GM23248 (cell line): Measurements from ENCODE around the gene ARHGEF7. TPM values are rescaled to one million over a fixed set of nuclear protein-coding genes. Genes with fewer than 3 reads are reported as not detected.

ENCODE experiments used
- DNase-seq: peaks from one replicate; pipeline ENCODE4 v3.0.0-alpha.2; 2015
- H2AFZ ChIP-seq: fragments of 200-600 bp; sonication (generic); 2 replicates; pipeline ENCODE4 v1.6.1; 2016; ENCODE audit warnings: antibody characterized with exemption
- H3F3A ChIP-seq: fragments of 200-600 bp; sonication (generic); 2 replicates; pipeline ENCODE4 v1.6.1; 2016; ENCODE audit warnings: mild to moderate bottlenecking, antibody characterized with exemption, mixed run types; ENCODE audit not compliant: insufficient read depth
- H3K27ac ChIP-seq: fragments of 200-600 bp; sonication (generic); 2 replicates; pipeline ENCODE4 v1.5.1; 2016; ENCODE audit warnings: mild to moderate bottlenecking
- H3K27me3 ChIP-seq: fragments of 200-600 bp; sonication (generic); replicated peaks from 2 replicates; pipeline ENCODE4 v1.6.1; 2016; ENCODE audit warnings: mild to moderate bottlenecking; ENCODE audit not compliant: insufficient read depth
- H3K36me3 ChIP-seq: fragments of 200-600 bp; sonication (generic); 2 replicates; pipeline ENCODE4 v1.6.1; 2016; ENCODE audit warnings: low read depth, mild to moderate bottlenecking
- H3K4me1 ChIP-seq: fragments of 200-600 bp; sonication (generic); 2 replicates; pipeline ENCODE4 v1.6.1; 2016; ENCODE audit warnings: mild to moderate bottlenecking; ENCODE audit not compliant: insufficient read depth
- H3K4me2 ChIP-seq: fragments of 200-600 bp; sonication (generic); one replicate; pipeline ENCODE4 v1.6.1; 2016; ENCODE audit warnings: mild to moderate bottlenecking; ENCODE audit not compliant: unreplicated experiment
- H3K4me3 ChIP-seq: fragments of 200-600 bp; sonication (generic); 2 replicates; pipeline ENCODE4 v1.5.1; 2016; ENCODE audit warnings: mild to moderate bottlenecking
- H3K79me2 ChIP-seq: fragments of 200-600 bp; sonication (generic); 2 replicates; pipeline ENCODE4 v1.6.1; 2016; ENCODE audit warnings: mild to moderate bottlenecking; ENCODE audit not compliant: insufficient read depth
- H3K9ac ChIP-seq: fragments of 200-600 bp; sonication (generic); 2 replicates; pipeline ENCODE4 v1.6.1; 2016; ENCODE audit warnings: mild to moderate bottlenecking
- H3K9me2 ChIP-seq: fragments of 200-600 bp; sonication (generic); 2 replicates; pipeline ENCODE4 v1.6.1; 2016; ENCODE audit warnings: mixed run types, mild to moderate bottlenecking, moderate library complexity; ENCODE audit not compliant: insufficient read depth
- H3K9me3 ChIP-seq: fragments of 200-600 bp; sonication (generic); one replicate; pipeline ENCODE4 v1.6.1; 2017; ENCODE audit warnings: low read depth
- H4K20me1 ChIP-seq: fragments of 200-600 bp; sonication (generic); 2 replicates; pipeline ENCODE4 v1.6.0; 2016; ENCODE audit not compliant: insufficient read depth
- EZH2 ChIP-seq: fragments of 200-600 bp; sonication (generic); IDR thresholded peaks from 2 replicates; pipeline ENCODE4 v1.6.1; 2018; ENCODE audit warnings: antibody characterized with exemption, mild to moderate bottlenecking; ENCODE audit not compliant: insufficient read depth, poor library complexity, severe bottlenecking
- EZH2phosphoT487 ChIP-seq: fragments of 200-600 bp; sonication (generic); IDR thresholded peaks from 2 replicates; pipeline ENCODE4 v1.6.1; 2018; ENCODE audit warnings: antibody characterized with exemption, moderate library complexity, mild to moderate bottlenecking, low read depth; ENCODE audit not compliant: insufficient read depth
- WGBS, 2 experiments: methylation state at CpG; one replicate each; pipeline ENCODE4 v1.1.6; 2015 to 2017; ENCODE audit warnings: low lambda C conversion rate in 2 of 2, low coverage in 1 of 2; ENCODE audit errors: missing lambda C conversion rate in 2 of 2; 5-methylcytosine and 5-hydroxymethylcytosine counted together
- in situ Hi-C: fragments of 300-500 bp; cut with MboI; formaldehyde crosslinking; loops from 2 replicates; pipeline ENCODE4 v1.15.0; 2020
- polyA plus RNA-seq: library from polyadenylated mRNA; unstranded; fragments of >200 nt; fragmentation: Nextera tagmentation; extraction: Ambion mirVana; gene quantifications from 2 replicates; pipeline ENCODE4 v1.2.1, GENCODE V29; 2016
- total RNA-seq: library from RNA; depleted of rRNA; stranded (reverse); fragments of >200 nt; shearing (Covaris generic); gene quantifications from 2 replicates; pipeline ENCODE4 v1.2.3, GENCODE V29; 2014

ARHGEF7 gene
- total and polyA plus RNA-seq, 2 experiments from 2014 or later: 19.0 to 23.0 TPM

- Histone ChIP-seq H3K27ac (no peak overlapping the region), H3K79me2 (no peaks in the 10 kb centered on the region), H3K4me2 (no peak overlapping the region), H3K4me1 (no peaks in the 10 kb centered on the region), H3K27me3 (no peaks in the 10 kb centered on the region), H3K9ac (no peak overlapping the region), H2AFZ (no peak overlapping the region), H3K9me2 (no peaks in the 10 kb centered on the region), H4K20me1 (no peaks in the 10 kb centered on the region), H3K36me3 (peaks cover 21% of the 10 kb centered on the region), H3K9me3 (no peaks in the 10 kb centered on the region), H3F3A (no peaks in the 10 kb centered on the region), H3K4me3 (no peak overlapping the region)
- in situ Hi-C loops: no loop called here
- TF ChIP-seq EZH2: no peak
- no peak for TF ChIP-seq EZH2phosphoT487
- WGBS, 2 experiments: 88 to 95% methylated on average over 9 of the region's 9 CpGs
- DNase-seq: no peak
Measured at GRCh38 chr13:111295886-111296285, 180.8 kb downstream of the ARHGEF7 start.

GRCh38 chr13:111296417-111296816 is 181.3 kb downstream of the ARHGEF7 start:
- no peak overlapping the region for H2AFZ ChIP-seq
- WGBS, 2 experiments: 64% methylated on average over 6 of the region's 6 CpGs
- in situ Hi-C loops: no loop called here
- TF ChIP-seq EZH2phosphoT487 (no peak), EZH2 (no peak)
- no peaks in the 10 kb centered on the region for H3K79me2 ChIP-seq
- no peak overlapping the region for H3K9ac ChIP-seq
- H4K20me1 ChIP-seq: no peaks in the 10 kb centered on the region
- H3K4me1 ChIP-seq: no peaks in the 10 kb centered on the region
- H3K27ac ChIP-seq: no peak overlapping the region
- H3K4me3 ChIP-seq: no peak overlapping the region
- no peak for DNase-seq
- H3K9me3 ChIP-seq: no peaks in the 10 kb centered on the region
- no peaks in the 10 kb centered on the region for H3F3A ChIP-seq
- no peaks in the 10 kb centered on the region for H3K9me2 ChIP-seq
- H3K36me3 ChIP-seq: peaks cover 25% of the 10 kb centered on the region
- H3K27me3 ChIP-seq: no peaks in the 10 kb centered on the region
- no peak overlapping the region for H3K4me2 ChIP-seq

DNA sequence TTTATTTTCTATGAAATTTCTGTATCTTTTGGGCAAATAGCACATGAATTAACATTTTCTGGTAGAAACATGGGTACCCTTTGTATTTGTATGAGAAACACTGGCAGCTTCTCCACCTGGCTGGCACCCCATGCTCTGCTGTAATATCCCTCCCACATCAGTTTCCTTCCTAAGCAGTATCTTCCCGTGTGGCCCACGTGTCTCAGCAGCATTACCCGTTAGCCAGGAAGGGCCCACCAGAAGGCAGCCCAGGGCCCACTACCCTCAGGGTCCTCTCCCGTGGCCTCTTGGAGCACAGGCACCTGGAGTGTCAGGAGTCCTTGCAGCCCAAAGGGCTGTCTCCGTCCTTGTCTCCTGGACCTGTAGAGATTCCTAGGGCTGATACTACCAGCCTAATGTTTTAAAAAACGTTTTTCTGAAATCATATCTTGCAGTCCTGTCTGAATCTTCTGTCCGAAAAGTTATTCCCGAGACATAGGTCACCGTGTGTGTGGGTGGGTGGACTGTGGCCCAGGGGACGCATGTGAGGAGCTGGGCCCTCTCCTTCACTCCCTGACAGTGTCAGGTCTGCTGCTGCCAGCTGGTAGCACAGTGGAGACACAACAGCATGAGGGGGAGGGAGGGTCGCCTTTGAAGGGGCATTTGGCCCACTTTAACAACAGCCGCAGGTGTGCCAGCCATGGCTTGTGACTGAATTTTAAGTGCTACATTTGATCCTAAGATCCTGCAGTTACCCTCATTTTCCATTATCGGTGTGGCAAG is 183.3 kb downstream of the ARHGEF7 start:
- H3K36me3 ChIP-seq: peaks cover 24% of the 10 kb centered on the region
- WGBS, 2 experiments: 74 to 75% methylated on average over 12 to 13 of the region's 13 CpGs
- no peak overlapping the region for H3K9ac ChIP-seq
- H3F3A ChIP-seq: no peaks in the 10 kb centered on the region
- no peaks in the 10 kb centered on the region for H4K20me1 ChIP-seq
- TF ChIP-seq EZH2phosphoT487 (no peak), EZH2 (no peak)
- in situ Hi-C loops: no loop called here
- H3K9me2 ChIP-seq: no peaks in the 10 kb centered on the region
- H3K9me3 ChIP-seq: no peaks in the 10 kb centered on the region
- H3K4me1 ChIP-seq: no peaks in the 10 kb centered on the region
- H3K79me2 ChIP-seq: no peaks in the 10 kb centered on the region
- H3K27me3 ChIP-seq: no peaks in the 10 kb centered on the region
- H3K27ac ChIP-seq: no peak overlapping the region
- H2AFZ ChIP-seq: no peak overlapping the region
- H3K4me2 ChIP-seq: no peak overlapping the region
- no peak for DNase-seq
- no peak overlapping the region for H3K4me3 ChIP-seq

DNA sequence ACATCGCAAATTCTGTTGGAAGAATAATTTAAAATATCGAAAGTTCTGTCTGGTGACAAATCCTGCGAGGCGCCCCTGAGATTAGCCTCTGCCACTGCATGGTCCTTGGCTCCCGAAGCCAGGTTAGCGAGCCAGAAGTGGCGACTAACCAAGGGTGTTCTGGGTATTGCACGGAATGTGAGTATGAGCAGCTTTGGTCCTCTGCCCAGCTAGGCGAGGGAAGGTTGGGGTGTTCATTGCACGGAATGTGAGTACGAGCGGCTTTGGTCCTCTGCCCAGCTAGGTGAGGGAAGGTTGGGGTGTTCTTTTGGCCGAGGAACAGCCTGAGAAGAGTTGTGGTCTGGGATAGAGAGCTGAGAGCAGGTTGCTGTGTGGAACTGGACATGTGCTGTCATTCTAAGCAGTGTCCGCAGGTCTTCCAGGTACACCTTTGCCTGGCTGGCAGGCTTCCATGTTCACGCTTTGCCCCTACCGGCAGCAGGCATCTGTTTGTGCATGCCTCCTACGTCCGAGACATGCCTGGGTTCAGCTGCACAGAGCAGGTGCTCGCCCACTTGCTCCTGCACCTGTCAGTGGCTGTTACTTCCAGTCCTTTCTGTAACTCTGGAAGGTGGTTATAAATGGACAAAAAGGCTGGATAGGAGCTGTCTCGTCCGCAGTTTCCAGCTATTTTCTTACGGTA is 187.1 kb downstream of the ARHGEF7 start:
- Histone ChIP-seq H3K79me2 (no peaks in the 10 kb centered on the region), H3K4me1 (no peaks in the 10 kb centered on the region), H3K9me2 (no peaks in the 10 kb centered on the region), H3K9ac (no peak overlapping the region), H3K27ac (no peak overlapping the region), H3K4me3 (no peak overlapping the region), H3F3A (no peaks in the 10 kb centered on the region), H3K4me2 (no peak overlapping the region), H4K20me1 (no peaks in the 10 kb centered on the region), H3K36me3 (peaks cover 33% of the 10 kb centered on the region), H3K27me3 (no peaks in the 10 kb centered on the region), H3K9me3 (no peaks in the 10 kb centered on the region), H2AFZ (no peak overlapping the region)
- no peak for DNase-seq
- in situ Hi-C loops: no loop called here
- TF ChIP-seq EZH2phosphoT487 (no peak), EZH2 (no peak)
- WGBS, 2 experiments: 93 to 95% methylated on average over 22 of the region's 22 CpGs
